ENCODE measurements around the gene LRRC8C.

DNA sequence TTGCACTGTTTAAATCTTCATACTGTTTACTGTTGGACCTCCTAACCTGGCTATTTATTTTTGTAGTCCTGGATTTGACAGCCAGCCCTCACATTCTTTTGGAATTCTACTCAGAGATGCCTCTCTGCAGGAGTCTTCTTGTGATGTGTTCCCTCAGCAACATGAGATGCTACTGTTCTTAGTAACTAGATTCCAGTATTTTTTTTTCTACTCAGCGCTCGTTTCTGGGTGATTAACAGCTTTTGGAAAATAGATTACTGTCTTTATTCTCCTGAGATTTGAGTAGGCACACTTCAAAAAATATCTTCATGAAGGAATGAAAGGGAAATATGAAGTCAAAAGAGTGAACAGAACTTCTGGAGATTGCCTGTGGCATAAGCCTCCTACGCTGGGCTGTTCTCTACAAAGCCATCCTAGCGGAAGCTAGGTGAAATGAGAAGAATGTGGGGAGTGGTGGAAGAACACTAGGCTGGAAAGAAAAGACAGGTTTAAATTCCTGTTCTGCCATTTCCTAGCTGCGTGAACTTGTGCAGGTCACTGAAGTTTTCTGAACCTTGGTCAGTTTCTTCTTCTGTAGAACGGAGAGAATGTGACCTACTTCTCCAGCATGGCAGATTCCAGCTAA, 75.9 kb downstream of the LRRC8C start:
- TF ChIP-seq, protein P1, sequence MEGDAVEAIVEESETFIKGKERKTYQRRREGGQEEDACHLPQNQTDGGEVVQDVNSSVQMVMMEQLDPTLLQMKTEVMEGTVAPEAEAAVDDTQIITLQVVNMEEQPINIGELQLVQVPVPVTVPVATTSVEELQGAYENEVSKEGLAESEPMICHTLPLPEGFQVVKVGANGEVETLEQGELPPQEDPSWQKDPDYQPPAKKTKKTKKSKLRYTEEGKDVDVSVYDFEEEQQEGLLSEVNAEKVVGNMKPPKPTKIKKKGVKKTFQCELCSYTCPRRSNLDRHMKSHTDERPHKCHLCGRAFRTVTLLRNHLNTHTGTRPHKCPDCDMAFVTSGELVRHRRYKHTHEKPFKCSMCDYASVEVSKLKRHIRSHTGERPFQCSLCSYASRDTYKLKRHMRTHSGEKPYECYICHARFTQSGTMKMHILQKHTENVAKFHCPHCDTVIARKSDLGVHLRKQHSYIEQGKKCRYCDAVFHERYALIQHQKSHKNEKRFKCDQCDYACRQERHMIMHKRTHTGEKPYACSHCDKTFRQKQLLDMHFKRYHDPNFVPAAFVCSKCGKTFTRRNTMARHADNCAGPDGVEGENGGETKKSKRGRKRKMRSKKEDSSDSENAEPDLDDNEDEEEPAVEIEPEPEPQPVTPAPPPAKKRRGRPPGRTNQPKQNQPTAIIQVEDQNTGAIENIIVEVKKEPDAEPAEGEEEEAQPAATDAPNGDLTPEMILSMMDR (IDR thresholded peaks at IDR 0.05) = no peak
- TF ChIP-seq ZFX (IDR thresholded peaks at IDR 0.05; ENCODE audit: borderline replicate concordance) = no peak
